ENCODE data around the gene ZCRB1.

Gene ZCRB1

GRCh38 chr12:42308390-42308789 is 17.5 kb downstream of the ZCRB1 start:
- DNase-seq (ENCODE audit: low read depth) = no peak
- H3K4me3 ChIP-seq (ENCODE audit: control insufficient read depth, low read depth, low read length) = no peak overlapping the region
- no peak for TF ChIP-seq CTCF (conservative IDR thresholded peaks at IDR 0.05; ENCODE audit: control insufficient read depth, insufficient read depth, low read depth, low read length)

- no peak for TF ChIP-seq CTCF (conservative IDR thresholded peaks at IDR 0.05; ENCODE audit: control insufficient read depth, insufficient read depth, low read depth, low read length)
- DNase-seq (ENCODE audit: low read depth) = no peak
- no peak overlapping the region for H3K4me3 ChIP-seq (ENCODE audit: control insufficient read depth, low read depth, low read length)
Observed at GRCh38 chr12:42306297-42306696, 19.6 kb downstream of the ZCRB1 start.

- no peak for TF ChIP-seq CTCF (conservative IDR thresholded peaks at IDR 0.05; ENCODE audit: control insufficient read depth, insufficient read depth, low read depth, low read length)
- peak; percentile 58 for DNase-seq (ENCODE audit: low read depth)
- H3K4me3 ChIP-seq (ENCODE audit: control insufficient read depth, low read depth, low read length) = no peak overlapping the region
Observed at GRCh38 chr12:42299392-42300308, 26.2 kb downstream of the ZCRB1 start.

GRCh38 chr12:42298887-42299286 is 27.0 kb downstream of the ZCRB1 start:
- TF ChIP-seq CTCF (conservative IDR thresholded peaks at IDR 0.05; ENCODE audit: control insufficient read depth, insufficient read depth, low read depth, low read length) = no peak
- no peak for DNase-seq (ENCODE audit: low read depth)
- H3K4me3 ChIP-seq (ENCODE audit: control insufficient read depth, low read depth, low read length) = no peak overlapping the region

GRCh38 chr12:42296503-42297109 is 29.3 kb downstream of the ZCRB1 start:
- DNase-seq (ENCODE audit: low read depth) = peak; percentile 20
- H3K4me3 ChIP-seq (ENCODE audit: control insufficient read depth, low read depth, low read length) = no peak overlapping the region
- peak; percentile 51 for TF ChIP-seq CTCF (conservative IDR thresholded peaks at IDR 0.05; ENCODE audit: control insufficient read depth, insufficient read depth, low read depth, low read length)

- TF ChIP-seq CTCF (conservative IDR thresholded peaks at IDR 0.05; ENCODE audit: control insufficient read depth, insufficient read depth, low read depth, low read length) = no peak
- no peak for DNase-seq (ENCODE audit: low read depth)
- no peak overlapping the region for H3K4me3 ChIP-seq (ENCODE audit: control insufficient read depth, low read depth, low read length)
Observed at GRCh38 chr12:42291680-42292079, 34.2 kb downstream of the ZCRB1 start.

All from fibroblast of mammary gland (primary cell).